Gastroesophageal sphincter (tissue), 2 donors: ENCODE results near the gene NAA10.

Source experiments
- EP300 ChIP-seq: sonication (generic); formaldehyde crosslinking; IDR thresholded peaks from one replicate; pipeline ENCODE4 v1.6.1; 2017; ENCODE audit warnings: antibody characterized with exemption, mild to moderate bottlenecking
- POLR2A ChIP-seq, 2 donors: fragments of 450-650 bp; IDR thresholded peaks; one replicate each; pipeline ENCODE4 v1.6.1; 2017; ENCODE audit warnings: antibody characterized with exemption in 2 of 2, mild to moderate bottlenecking in 2 of 2, moderate library complexity in 1 of 2

- TF ChIP-seq EP300 (no peak), POLR2A (IDR thresholded peaks at IDR 0.05) (no peak)
Observed at GRCh38 chrX:153968754-153969124, 33.9 kb upstream of the NAA10 start.
